HEK293 (cell line): ENCODE results near the gene C6orf141.

Experiments used
- GLI4 ChIP-seq: fragments of 450-650 bp; formaldehyde crosslinking; IDR thresholded peaks from 2 replicates; pipeline ENCODE4 v1.5.1; 2016; ENCODE audit warnings: missing biosample characterization, missing genetic modification characterization
- KLF8 ChIP-seq: fragments of 450-650 bp; formaldehyde crosslinking; IDR thresholded peaks from 2 replicates; pipeline ENCODE4 v1.5.1; 2016; ENCODE audit warnings: missing biosample characterization, missing genetic modification characterization
- MYNN ChIP-seq: fragments of 450-650 bp; formaldehyde crosslinking; IDR thresholded peaks from 2 replicates; pipeline ENCODE4 v1.5.1; 2016; ENCODE audit warnings: missing biosample characterization, missing genetic modification characterization, borderline replicate concordance
- MZF1 ChIP-seq: fragments of 450-650 bp; formaldehyde crosslinking; IDR thresholded peaks from 2 replicates; pipeline ENCODE4 v1.5.1; 2017; ENCODE audit warnings: missing biosample characterization, missing genetic modification characterization, borderline replicate concordance
- PRDM10 ChIP-seq: fragments of 450-650 bp; formaldehyde crosslinking; IDR thresholded peaks from 2 replicates; pipeline ENCODE4 v1.5.1; 2016; ENCODE audit warnings: missing biosample characterization, missing genetic modification characterization
- ZBTB6 ChIP-seq: fragments of 450-650 bp; formaldehyde crosslinking; IDR thresholded peaks from 2 replicates; pipeline ENCODE4 v1.5.1; 2017; ENCODE audit warnings: missing biosample characterization, missing genetic modification characterization
- ZBTB7A ChIP-seq: fragments of 450-650 bp; formaldehyde crosslinking; IDR thresholded peaks from 2 replicates; pipeline ENCODE4 v1.5.1; 2016; ENCODE audit warnings: low read depth, missing biosample characterization, missing genetic modification characterization
- ZEB2 ChIP-seq: fragments of 450-650 bp; formaldehyde crosslinking; IDR thresholded peaks from 2 replicates; pipeline ENCODE4 v1.5.1; 2016; ENCODE audit warnings: missing biosample characterization, missing genetic modification characterization
- ZNF114 ChIP-seq: fragments of 450-650 bp; formaldehyde crosslinking; IDR thresholded peaks from 2 replicates; pipeline ENCODE4 v1.5.0; 2017; ENCODE audit warnings: missing biosample characterization, missing genetic modification characterization
- ZNF132 ChIP-seq: fragments of 450-650 bp; formaldehyde crosslinking; IDR thresholded peaks from 2 replicates; pipeline ENCODE4 v1.5.1; 2017; ENCODE audit warnings: missing biosample characterization, missing genetic modification characterization, borderline replicate concordance
- ZNF18 ChIP-seq: fragments of 450-650 bp; formaldehyde crosslinking; IDR thresholded peaks from 2 replicates; pipeline ENCODE4 v1.5.1; 2016; ENCODE audit warnings: missing biosample characterization, missing genetic modification characterization
- ZNF2 ChIP-seq: fragments of 450-650 bp; formaldehyde crosslinking; IDR thresholded peaks from 2 replicates; pipeline ENCODE4 v1.5.1; 2016; ENCODE audit warnings: missing biosample characterization, missing genetic modification characterization
- ZNF211 ChIP-seq: fragments of 450-650 bp; formaldehyde crosslinking; IDR thresholded peaks from 2 replicates; pipeline ENCODE4 v1.5.1; 2016; ENCODE audit warnings: low read depth, missing biosample characterization, missing genetic modification characterization
- ZNF248 ChIP-seq: fragments of 450-650 bp; formaldehyde crosslinking; IDR thresholded peaks from 2 replicates; pipeline ENCODE4 v1.5.1; 2017; ENCODE audit warnings: missing biosample characterization, missing genetic modification characterization
- ZNF280C ChIP-seq: fragments of 450-650 bp; formaldehyde crosslinking; IDR thresholded peaks from 2 replicates; pipeline ENCODE4 v1.5.1; 2016; ENCODE audit warnings: missing biosample characterization, missing genetic modification characterization
- ZNF280D ChIP-seq: fragments of 450-650 bp; formaldehyde crosslinking; IDR thresholded peaks from 2 replicates; pipeline ENCODE4 v1.5.1; 2016; ENCODE audit warnings: missing biosample characterization, missing genetic modification characterization
- ZNF354C ChIP-seq: fragments of 450-650 bp; formaldehyde crosslinking; IDR thresholded peaks from 2 replicates; pipeline ENCODE4 v1.5.1; 2016; ENCODE audit warnings: missing biosample characterization, missing genetic modification characterization, low read depth, borderline replicate concordance
- ZNF362 ChIP-seq: fragments of 450-650 bp; formaldehyde crosslinking; IDR thresholded peaks from 2 replicates; pipeline ENCODE4 v1.5.1; 2016; ENCODE audit warnings: missing biosample characterization, missing genetic modification characterization
- ZNF416 ChIP-seq: fragments of 450-650 bp; formaldehyde crosslinking; IDR thresholded peaks from 2 replicates; pipeline ENCODE4 v1.5.1; 2016; ENCODE audit warnings: missing biosample characterization, missing genetic modification characterization
- ZNF501 ChIP-seq: fragments of 450-650 bp; formaldehyde crosslinking; IDR thresholded peaks from 2 replicates; pipeline ENCODE4 v1.5.1; 2016; ENCODE audit warnings: missing biosample characterization, missing genetic modification characterization
- ZNF529 ChIP-seq: fragments of 450-650 bp; formaldehyde crosslinking; IDR thresholded peaks from 2 replicates; pipeline ENCODE4 v1.5.1; 2017; ENCODE audit warnings: missing genetic modification characterization, missing biosample characterization; ENCODE audit not compliant: insufficient replicate concordance
- ZNF623 ChIP-seq: fragments of 450-650 bp; formaldehyde crosslinking; IDR thresholded peaks from 2 replicates; pipeline ENCODE4 v1.5.1; 2016; ENCODE audit warnings: missing biosample characterization, missing genetic modification characterization
- ZNF629 ChIP-seq: fragments of 450-650 bp; formaldehyde crosslinking; IDR thresholded peaks from 2 replicates; pipeline ENCODE4 v1.5.1; 2017; ENCODE audit warnings: missing biosample characterization, missing genetic modification characterization
- ZNF76 ChIP-seq: fragments of 450-650 bp; formaldehyde crosslinking; IDR thresholded peaks from 2 replicates; pipeline ENCODE4; 2016; ENCODE audit warnings: low read depth, missing biosample characterization, missing genetic modification characterization, borderline replicate concordance
- ZNF777 ChIP-seq: fragments of 450-650 bp; formaldehyde crosslinking; IDR thresholded peaks from 2 replicates; pipeline ENCODE4 v1.5.1; 2017; ENCODE audit warnings: missing biosample characterization, missing genetic modification characterization, borderline replicate concordance
- TF ChIP-seq, protein P1 (sequence below): fragments of 450-650 bp; formaldehyde crosslinking; IDR thresholded peaks from 2 replicates; pipeline ENCODE4 v1.5.1; 2016; ENCODE audit warnings: missing biosample characterization, missing genetic modification characterization

The C6orf141 gene

DNA sequence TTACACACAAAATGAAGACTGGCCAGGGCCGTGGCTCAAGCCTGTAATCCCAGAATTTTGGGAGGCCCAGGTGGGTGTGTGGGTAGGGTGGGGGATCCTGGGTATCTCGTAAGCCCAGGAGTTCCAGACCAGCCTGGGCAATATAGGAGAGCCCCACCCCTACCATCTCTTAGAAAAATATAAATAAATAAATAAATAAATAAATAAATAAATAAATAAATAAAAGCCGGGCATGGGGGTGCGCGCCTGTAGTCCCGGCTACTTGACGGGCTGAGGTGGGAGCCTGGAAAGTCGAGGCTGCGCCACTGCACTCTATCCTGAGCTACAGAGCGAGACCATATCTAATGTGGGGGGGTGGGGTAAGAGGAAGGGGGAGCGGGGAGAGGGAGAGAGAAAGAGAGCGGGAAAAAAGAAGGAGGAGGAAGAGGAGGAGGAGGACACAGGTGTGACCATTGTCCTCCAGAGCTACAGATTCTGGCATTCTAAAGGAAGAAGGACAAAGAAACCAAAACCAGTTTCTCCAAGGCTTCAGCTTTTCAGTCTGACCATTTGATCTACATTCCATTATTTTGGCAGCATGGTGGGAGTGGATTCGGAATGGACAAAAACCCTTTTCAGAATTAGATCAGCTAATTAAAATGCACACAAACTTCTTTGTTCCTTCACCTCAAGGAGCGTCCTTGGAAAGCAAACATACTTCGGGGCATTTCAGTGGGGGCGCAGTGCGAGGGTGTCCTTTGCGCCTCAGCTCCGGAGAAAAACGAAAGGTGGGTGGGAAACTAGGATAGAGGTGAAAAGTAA is 577 bp upstream of the C6orf141 start (continued):
- TF ChIP-seq KLF8 (no peak), ZNF362 (tag by site-specific recombination) (no peak), MYNN (no peak), ZNF18 (tag by site-specific recombination) (no peak), ZNF114 (tag by site-specific recombination) (no peak), ZNF529 (tag by site-specific recombination) (no peak), PRDM10 (tag by site-specific recombination) (no peak), ZNF2 (tag by site-specific recombination) (no peak), ZNF354C (tag by site-specific recombination) (0 out of 2 replicates have a peak, but pooled peaks have one; percentile 33), ZNF132 (no peak), ZBTB7A (tag by site-specific recombination) (no peak), GLI4 (tag by site-specific recombination) (no peak), ZNF501 (tag by site-specific recombination) (no peak; the same call in 1 of the 2 replicates), ZNF623 (peak; percentile 75), ZNF248 (tag by site-specific recombination) (no peak), ZNF76 (tag by site-specific recombination) (no peak), ZEB2 (tag by site-specific recombination) (no peak), ZNF280C (tag by site-specific recombination) (no peak), ZBTB6 (tag by site-specific recombination) (no peak), MZF1 (no peak; the same call in 1 of the 2 replicates), ZNF416 (tag by site-specific recombination) (no peak), ZNF629 (tag by site-specific recombination) (no peak), ZNF280D (tag by site-specific recombination) (no peak), ZNF777 (no peak), ZNF211 (no peak)
- TF ChIP-seq, protein P1, sequence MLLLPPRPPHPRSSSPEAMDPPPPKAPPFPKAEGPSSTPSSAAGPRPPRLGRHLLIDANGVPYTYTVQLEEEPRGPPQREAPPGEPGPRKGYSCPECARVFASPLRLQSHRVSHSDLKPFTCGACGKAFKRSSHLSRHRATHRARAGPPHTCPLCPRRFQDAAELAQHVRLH (tag by site-specific recombination): no peak
